LNCaP clone FGC (cell line): ENCODE results near the gene CNTNAP4.

Experiments
- DNase-seq: peaks from one replicate; pipeline ENCODE4 v3.0.0-alpha.2; 2011; ENCODE audit warnings: low read depth
- H3K4me3 ChIP-seq: 2 replicates; pipeline ENCODE4 v1.5.1; 2011; ENCODE audit warnings: mild to moderate bottlenecking, low read depth, low read length, control low read depth
- CTCF ChIP-seq: IDR thresholded peaks from 2 replicates; pipeline ENCODE4 v1.5.1; 2012; ENCODE audit warnings: mild to moderate bottlenecking; ENCODE audit not compliant: control insufficient read depth, insufficient read depth; ENCODE audit errors: extremely low read depth

Gene CNTNAP4

GRCh38 chr16:76539609-76540008 is 262.4 kb downstream of the CNTNAP4 start:
- H3K4me3 ChIP-seq = no peak overlapping the region
- no peak for DNase-seq
- TF ChIP-seq CTCF = no peak

GRCh38 chr16:76541070-76541469 is 263.9 kb downstream of the CNTNAP4 start:
- no peak for DNase-seq
- no peak for TF ChIP-seq CTCF
- no peak overlapping the region for H3K4me3 ChIP-seq

GRCh38 chr16:76565542-76565941 is 288.3 kb downstream of the CNTNAP4 start:
- TF ChIP-seq CTCF = no peak
- no peak for DNase-seq
- no peak overlapping the region for H3K4me3 ChIP-seq

DNA sequence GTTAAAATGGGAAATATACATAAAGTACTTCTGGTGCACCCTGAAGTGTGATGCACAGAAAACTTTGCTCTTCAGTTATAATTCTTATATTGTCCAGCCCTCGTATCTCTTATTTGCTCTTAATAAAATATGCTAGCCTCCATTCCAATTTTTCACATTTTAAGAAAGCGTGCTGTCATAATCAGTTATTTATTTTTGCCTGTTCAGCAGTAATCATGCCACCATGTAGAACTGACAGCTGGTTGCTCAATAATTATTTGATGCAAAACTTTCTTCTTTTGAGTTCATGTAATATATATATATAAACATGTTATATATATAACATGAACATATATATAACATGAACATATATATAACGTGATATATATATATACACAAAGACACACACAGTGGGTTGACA is 294.6 kb downstream of the CNTNAP4 start:
- H3K4me3 ChIP-seq = no peak overlapping the region
- TF ChIP-seq CTCF = no peak
- no peak for DNase-seq

DNA sequence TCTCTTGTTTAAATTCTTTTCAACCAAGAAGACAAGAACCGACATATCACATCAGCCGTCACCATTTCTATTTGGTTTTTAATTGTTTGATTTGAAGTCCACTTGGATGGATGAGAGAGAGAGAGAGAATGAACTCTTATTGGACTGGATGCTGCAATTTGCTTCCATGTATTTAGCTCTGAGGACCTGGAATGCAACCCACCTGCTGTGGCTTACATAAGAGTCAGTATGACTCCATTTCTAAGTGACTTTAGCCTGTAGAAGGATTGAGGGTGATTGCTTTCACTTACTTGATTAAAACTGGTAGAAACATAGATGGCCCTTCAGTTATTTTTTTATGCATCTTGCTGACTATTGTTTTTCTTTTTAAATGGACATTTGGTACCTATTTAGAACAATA is 296.1 kb downstream of the CNTNAP4 start:
- no peak overlapping the region for H3K4me3 ChIP-seq
- TF ChIP-seq CTCF = no peak
- DNase-seq = no peak

DNA sequence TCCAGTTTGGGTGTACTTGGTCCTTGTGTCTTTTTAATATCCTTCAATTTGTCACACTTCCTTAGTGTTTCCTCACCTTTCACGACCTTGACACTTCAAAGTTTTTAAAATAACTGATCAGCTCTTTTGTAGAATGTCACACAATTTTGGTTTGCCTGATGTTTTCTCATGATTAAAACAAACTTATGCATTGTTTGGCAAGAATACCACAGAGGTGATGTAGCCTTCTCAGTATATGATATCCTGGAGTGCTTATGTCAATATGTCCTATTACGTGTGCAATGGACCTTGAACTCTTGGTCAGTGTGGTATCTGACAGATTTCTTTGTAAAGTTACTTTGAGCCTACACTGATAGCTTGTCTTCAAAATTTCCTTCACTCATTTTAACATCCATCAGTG is 297.4 kb downstream of the CNTNAP4 start:
- DNase-seq = no peak
- H3K4me3 ChIP-seq = no peak overlapping the region
- TF ChIP-seq CTCF = no peak

DNA sequence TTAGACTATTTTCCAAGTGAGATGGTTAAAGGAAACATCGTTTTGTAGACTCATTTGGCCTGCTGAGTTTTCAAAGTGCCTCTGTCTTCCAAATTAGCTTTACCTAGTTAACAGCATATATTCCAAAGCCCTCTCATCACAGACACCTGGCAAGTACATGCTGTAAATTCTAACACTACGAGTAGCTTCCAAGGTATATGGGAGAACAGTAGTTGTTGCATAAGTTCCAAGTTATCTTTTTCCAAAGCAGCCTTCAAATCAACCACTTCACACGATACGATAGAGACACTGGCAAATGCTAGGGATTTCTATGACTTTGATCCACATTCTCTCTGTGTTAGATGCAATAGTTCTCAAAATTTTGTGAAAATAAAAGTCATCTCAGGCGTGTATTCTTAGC is 299.3 kb downstream of the CNTNAP4 start:
- H3K4me3 ChIP-seq = no peak overlapping the region
- no peak for TF ChIP-seq CTCF
- DNase-seq = no peak
